Mesendoderm (in vitro differentiated cells): ENCODE measurements around the gene ITGA11.

ENCODE experiments used
- DNase-seq: peaks from one replicate; pipeline ENCODE4 v3.0.0; 2013
- H2AK5ac ChIP-seq: 2 replicates; pipeline ENCODE4 v1.6.1; 2013; ENCODE audit warnings: low read length, inconsistent platforms
- H2BK120ac ChIP-seq: 2 replicates; pipeline ENCODE4 v1.6.1; 2013; ENCODE audit warnings: low read depth, mild to moderate bottlenecking, low read length, moderate library complexity, mixed read lengths
- H2BK15ac ChIP-seq: replicated peaks from 2 replicates; pipeline ENCODE4 v1.6.1; 2013; ENCODE audit warnings: low read depth, mild to moderate bottlenecking, moderate library complexity
- H2BK5ac ChIP-seq: 2 replicates; pipeline ENCODE4 v1.6.1; 2013; ENCODE audit warnings: low read length, inconsistent platforms
- H3K18ac ChIP-seq: 2 replicates; pipeline ENCODE4 v1.6.1; 2013; ENCODE audit warnings: mild to moderate bottlenecking, low read length, mixed read lengths
- H3K23ac ChIP-seq: one replicate; pipeline ENCODE4 v1.6.1; 2013; ENCODE audit warnings: low read length
- H3K27ac ChIP-seq: 2 replicates; pipeline ENCODE4 v1.5.1; 2013; ENCODE audit warnings: low read depth, mild to moderate bottlenecking, inconsistent platforms, low read length, moderate library complexity
- H3K27me3 ChIP-seq: 2 replicates; pipeline ENCODE4 v1.6.1; 2013; ENCODE audit warnings: low read length, control low read depth, mild to moderate bottlenecking, inconsistent platforms; ENCODE audit not compliant: insufficient read depth, poor library complexity
- H3K36me3 ChIP-seq: 2 replicates; pipeline ENCODE4 v1.6.1; 2013; ENCODE audit warnings: low read length, inconsistent platforms; ENCODE audit not compliant: control insufficient read depth, insufficient read depth
- H3K4ac ChIP-seq: one replicate; pipeline ENCODE4 v1.6.1; 2013; ENCODE audit warnings: low read depth, mild to moderate bottlenecking, low read length, moderate library complexity
- H3K4me1 ChIP-seq: 2 replicates; pipeline ENCODE4 v1.6.1; 2013; ENCODE audit warnings: low read depth, low read length, inconsistent platforms; ENCODE audit not compliant: control insufficient read depth
- H3K4me2 ChIP-seq: 2 replicates; pipeline ENCODE4 v1.6.1; 2013; ENCODE audit warnings: low read length
- H3K4me3 ChIP-seq: 2 replicates; pipeline ENCODE4 v1.5.1; 2013; ENCODE audit warnings: mild to moderate bottlenecking, low read length
- H3K56ac ChIP-seq: one replicate; pipeline ENCODE4 v1.6.1; 2013; ENCODE audit warnings: low read length
- H3K79me1 ChIP-seq: 2 replicates; pipeline ENCODE4 v1.6.1; 2013; ENCODE audit warnings: low read length, inconsistent platforms
- H3K79me2 ChIP-seq: 2 replicates; pipeline ENCODE4 v1.6.1; 2013; ENCODE audit warnings: mild to moderate bottlenecking, low read length; ENCODE audit not compliant: control insufficient read depth, insufficient read depth
- H3K9ac ChIP-seq: 2 replicates; pipeline ENCODE4 v1.6.1; 2013; ENCODE audit warnings: low read length, inconsistent platforms
- H4K5ac ChIP-seq: one replicate; pipeline ENCODE4 v1.6.1; 2013; ENCODE audit warnings: low read length
- H4K8ac ChIP-seq: one replicate; pipeline ENCODE4 v1.6.1; 2013; ENCODE audit warnings: low read depth, mild to moderate bottlenecking, control low read depth, low read length, moderate library complexity
- WGBS: extraction: QIAGEN DNeasy Blood & Tissue Kit; methylation state at CpG from one replicate; pipeline ENCODE4 v1.1.7; 2013; ENCODE audit warnings: low lambda C conversion rate, missing lambda C conversion rate; ENCODE audit not compliant: insufficient coverage; ENCODE audit errors: extremely low coverage; 5-methylcytosine and 5-hydroxymethylcytosine counted together

Gene ITGA11

DNA sequence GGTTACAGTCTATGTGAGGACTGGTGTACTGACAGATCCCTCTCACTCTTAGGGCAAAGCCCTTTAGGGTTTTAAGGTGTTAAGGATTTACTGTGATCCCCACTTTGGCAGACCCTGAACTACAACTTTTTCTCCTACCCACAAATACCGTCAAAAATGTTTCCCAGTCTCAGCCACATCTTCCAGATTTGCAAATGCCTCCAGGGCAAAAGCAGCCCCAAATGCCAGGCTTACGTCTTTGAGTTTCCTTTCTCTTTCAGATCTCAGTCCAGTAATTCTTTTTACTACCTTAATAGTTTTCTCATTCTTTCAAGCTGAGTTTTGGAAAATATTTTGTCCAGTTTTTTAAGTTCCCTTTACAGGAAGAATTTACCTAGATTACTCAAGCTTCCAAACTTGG, 13.4 kb upstream of the ITGA11 start:
- no peak overlapping the region for H3K18ac ChIP-seq
- no peak overlapping the region for H2BK5ac ChIP-seq
- no peak overlapping the region for H4K5ac ChIP-seq
- no peak overlapping the region for H4K8ac ChIP-seq
- H3K56ac ChIP-seq = no peak overlapping the region
- H2AK5ac ChIP-seq = no peak overlapping the region
- no peaks in the 10 kb centered on the region for H3K79me2 ChIP-seq
- H3K4me2 ChIP-seq = no peak overlapping the region
- H3K36me3 ChIP-seq = no peaks in the 10 kb centered on the region
- H3K4me1 ChIP-seq = no peaks in the 10 kb centered on the region
- no peak overlapping the region for H3K4ac ChIP-seq
- H3K27ac ChIP-seq = no peak overlapping the region
- H3K23ac ChIP-seq = no peak overlapping the region
- no CpG with 5 or more reads among the region's 2 CpGs for whole genome bisulfite sequencing
- no peaks in the 10 kb centered on the region for H3K27me3 ChIP-seq
- H2BK15ac ChIP-seq = no peak overlapping the region
- H3K79me1 ChIP-seq = no peaks in the 10 kb centered on the region
- no peak for DNase-seq
- H3K9ac ChIP-seq = no peak overlapping the region
- H2BK120ac ChIP-seq = no peak overlapping the region
- no peak overlapping the region for H3K4me3 ChIP-seq

DNA sequence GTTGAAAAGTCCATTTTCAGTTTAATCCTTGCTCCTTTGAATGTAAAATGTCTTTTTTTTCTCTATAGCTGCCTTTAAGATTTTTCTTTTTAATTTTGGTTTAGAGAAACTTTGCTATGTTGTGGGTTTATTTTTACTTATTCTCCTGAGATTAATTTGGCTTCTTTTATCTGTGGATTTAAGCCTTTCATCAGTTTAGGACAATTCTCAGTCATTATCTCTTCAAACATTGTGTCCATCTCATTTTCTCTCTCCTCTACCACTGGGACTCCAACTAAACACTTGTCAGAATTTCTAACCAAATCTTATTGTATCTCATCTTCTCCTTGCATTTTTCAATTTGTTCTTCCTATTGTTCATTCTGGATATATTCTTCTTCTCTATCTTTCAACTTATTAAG, 12.4 kb upstream of the ITGA11 start:
- Histone ChIP-seq H3K4me2 (no peak overlapping the region), H2BK15ac (no peak overlapping the region)

DNA sequence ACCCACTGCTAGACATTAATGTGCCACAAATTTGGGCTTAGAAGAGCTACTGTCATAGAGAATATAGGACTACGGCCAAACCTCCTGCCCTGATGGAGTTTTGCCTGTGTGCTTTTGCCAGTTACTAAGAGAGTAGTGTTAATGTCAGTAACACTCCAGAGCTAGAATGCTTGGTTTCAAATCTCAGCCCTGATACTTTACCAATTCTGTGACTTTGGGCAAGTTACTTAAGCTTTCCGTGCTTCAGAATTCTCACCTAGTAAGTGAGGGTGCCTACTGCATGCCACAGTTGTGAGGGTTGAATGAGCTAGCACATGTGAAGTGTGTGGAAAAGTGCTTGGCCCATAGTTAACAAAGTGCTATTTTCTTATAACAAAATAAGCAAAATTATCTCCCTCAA, 10.9 kb upstream of the ITGA11 start:
- no peaks in the 10 kb centered on the region for H3K4me1 ChIP-seq
- H3K79me1 ChIP-seq = no peaks in the 10 kb centered on the region
- no peak overlapping the region for H3K9ac ChIP-seq
- H3K36me3 ChIP-seq = no peaks in the 10 kb centered on the region
- H3K56ac ChIP-seq = no peak overlapping the region
- H3K27ac ChIP-seq = no peak overlapping the region
- H3K27me3 ChIP-seq = no peaks in the 10 kb centered on the region
- H2BK120ac ChIP-seq = no peak overlapping the region
- H3K4ac ChIP-seq = no peak overlapping the region
- H2AK5ac ChIP-seq = no peak overlapping the region
- no peak overlapping the region for H4K5ac ChIP-seq
- no peak overlapping the region for H4K8ac ChIP-seq
- H3K23ac ChIP-seq = no peak overlapping the region
- H3K4me2 ChIP-seq = no peak overlapping the region
- no peak for DNase-seq
- no peak overlapping the region for H2BK5ac ChIP-seq
- no peak overlapping the region for H2BK15ac ChIP-seq
- no peak overlapping the region for H3K4me3 ChIP-seq
- H3K18ac ChIP-seq = no peak overlapping the region
- WGBS = no CpG with 5 or more reads among the region's 2 CpGs
- no peaks in the 10 kb centered on the region for H3K79me2 ChIP-seq

More for the DNA sequence above, 12.4 kb upstream of the ITGA11 start:
- H3K27me3 ChIP-seq = no peaks in the 10 kb centered on the region
- H3K4me3 ChIP-seq = no peak overlapping the region
- H2BK5ac ChIP-seq = no peak overlapping the region
- H2AK5ac ChIP-seq = no peak overlapping the region
- H4K5ac ChIP-seq = no peak overlapping the region
- H3K4ac ChIP-seq = no peak overlapping the region
- no peak overlapping the region for H3K56ac ChIP-seq
- no peak overlapping the region for H3K27ac ChIP-seq
- no peak overlapping the region for H3K23ac ChIP-seq
- H3K79me1 ChIP-seq = no peaks in the 10 kb centered on the region
- no peak overlapping the region for H3K9ac ChIP-seq
- no peak overlapping the region for H3K18ac ChIP-seq
- H3K36me3 ChIP-seq = no peaks in the 10 kb centered on the region
- DNase-seq = no peak
- H4K8ac ChIP-seq = no peak overlapping the region
- no peak overlapping the region for H2BK120ac ChIP-seq
- no peaks in the 10 kb centered on the region for H3K79me2 ChIP-seq
- H3K4me1 ChIP-seq = no peaks in the 10 kb centered on the region

DNA sequence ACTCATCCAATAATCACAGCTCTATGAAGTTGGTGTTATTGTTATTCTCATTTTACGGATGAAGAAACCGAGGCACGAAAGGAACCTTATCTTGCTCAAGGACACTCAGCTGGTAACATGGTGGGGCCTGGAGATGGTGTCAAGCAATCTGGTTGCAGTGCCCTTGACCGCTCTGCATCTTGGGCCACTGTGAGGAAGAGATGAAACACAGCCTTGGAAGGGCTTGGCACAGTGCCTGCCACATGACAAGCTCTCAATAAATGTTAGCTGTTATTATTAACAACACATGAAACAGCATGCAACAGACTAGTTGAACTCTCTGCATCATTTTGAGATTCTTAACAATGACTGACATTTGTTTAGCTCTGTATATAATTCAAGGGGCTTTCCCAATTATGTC, 10.1 kb upstream of the ITGA11 start:
- Histone ChIP-seq H4K8ac (no peak overlapping the region), H4K5ac (no peak overlapping the region), H3K79me2 (no peaks in the 10 kb centered on the region), H3K9ac (no peak overlapping the region), H3K79me1 (no peaks in the 10 kb centered on the region), H2AK5ac (no peak overlapping the region), H3K23ac (no peak overlapping the region), H3K4me1 (no peaks in the 10 kb centered on the region), H2BK5ac (no peak overlapping the region), H2BK120ac (no peak overlapping the region), H3K36me3 (no peaks in the 10 kb centered on the region), H3K27ac (no peak overlapping the region), H3K4me3 (no peak overlapping the region), H2BK15ac (no peak overlapping the region), H3K4me2 (no peak overlapping the region), H3K27me3 (no peaks in the 10 kb centered on the region), H3K56ac (no peak overlapping the region), H3K4ac (no peak overlapping the region), H3K18ac (no peak overlapping the region)
- DNase-seq = no peak
- no CpG with 5 or more reads among the region's 4 CpGs for WGBS

DNA sequence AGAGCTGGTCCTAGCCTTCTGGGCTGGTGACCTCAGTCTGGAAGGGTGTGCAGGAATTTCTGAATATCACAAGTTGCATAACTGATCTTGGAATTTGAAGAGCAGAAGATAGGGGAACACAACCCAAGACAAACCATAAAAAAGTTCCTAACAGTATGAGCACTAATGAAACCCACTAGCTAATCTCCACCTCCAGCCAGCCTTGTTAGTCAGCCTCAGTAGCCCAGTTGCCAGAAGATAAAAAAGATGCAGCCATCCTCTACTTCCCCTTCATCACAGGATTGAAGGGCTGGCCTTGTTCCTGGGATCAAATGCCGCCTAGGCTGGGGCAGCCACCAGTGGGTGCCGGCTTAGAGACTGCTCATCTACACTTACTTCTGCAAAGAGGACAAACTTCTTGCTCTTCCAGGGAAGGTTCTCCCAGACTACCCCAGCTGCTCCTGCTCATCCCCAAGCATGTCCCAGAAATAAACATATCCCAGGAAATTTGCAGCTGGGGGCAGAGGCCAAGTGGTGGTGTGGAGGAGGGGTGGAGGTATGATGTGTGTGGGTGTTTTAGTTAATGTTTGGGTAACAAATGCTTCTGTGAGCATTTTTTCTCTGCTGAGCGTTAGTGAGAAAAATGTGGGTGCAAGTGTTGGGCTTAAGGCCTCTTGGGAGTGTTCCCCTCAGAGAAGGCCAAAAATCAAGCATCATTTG, 9.2 kb upstream of the ITGA11 start:
- no peaks in the 10 kb centered on the region for H3K36me3 ChIP-seq
- no peaks in the 10 kb centered on the region for H3K27me3 ChIP-seq
- H3K27ac ChIP-seq = no peak overlapping the region
- no peak overlapping the region for H3K4ac ChIP-seq
- no peak overlapping the region for H2BK5ac ChIP-seq
- H3K18ac ChIP-seq = no peak overlapping the region
- H3K23ac ChIP-seq = no peak overlapping the region
- DNase-seq = no peak
- no peak overlapping the region for H3K9ac ChIP-seq
- H4K8ac ChIP-seq = no peak overlapping the region
- H3K79me1 ChIP-seq = no peaks in the 10 kb centered on the region
- H4K5ac ChIP-seq = no peak overlapping the region
- H3K79me2 ChIP-seq = no peaks in the 10 kb centered on the region
- H2BK120ac ChIP-seq = no peak overlapping the region
- no peak overlapping the region for H3K56ac ChIP-seq
- no peak overlapping the region for H3K4me2 ChIP-seq
- no peak overlapping the region for H2AK5ac ChIP-seq
- no peaks in the 10 kb centered on the region for H3K4me1 ChIP-seq
- WGBS = no CpG with 5 or more reads among the region's 3 CpGs
- H3K4me3 ChIP-seq = no peak overlapping the region
- no peak overlapping the region for H2BK15ac ChIP-seq

DNA sequence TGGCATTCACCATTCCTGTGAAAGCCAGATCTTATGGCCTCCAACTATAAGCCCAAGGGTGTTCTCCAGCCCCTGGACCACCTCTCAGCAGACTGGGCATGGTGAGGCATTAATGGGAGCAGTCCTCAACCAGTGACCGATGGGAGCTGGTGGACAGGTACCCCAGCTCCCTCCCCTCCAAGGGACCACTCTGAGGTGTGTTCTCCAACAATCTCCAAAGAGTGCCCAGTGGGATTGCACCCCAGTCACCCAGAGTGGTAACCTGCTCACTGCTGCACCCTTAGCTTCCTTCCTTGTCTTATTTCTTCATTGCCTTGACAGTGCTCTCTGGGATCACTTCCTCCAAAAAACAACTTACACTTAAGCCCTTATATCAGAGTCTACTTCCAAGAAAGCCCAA, 8.2 kb upstream of the ITGA11 start:
- H3K56ac ChIP-seq = no peak overlapping the region
- H3K18ac ChIP-seq = no peak overlapping the region
- no peak overlapping the region for H3K9ac ChIP-seq
- no peaks in the 10 kb centered on the region for H3K79me2 ChIP-seq
- H3K4me2 ChIP-seq = no peak overlapping the region
- no peak overlapping the region for H4K8ac ChIP-seq
- H3K4me3 ChIP-seq = no peak overlapping the region
- H3K36me3 ChIP-seq = no peaks in the 10 kb centered on the region
- no peak overlapping the region for H3K27ac ChIP-seq
- no peaks in the 10 kb centered on the region for H3K79me1 ChIP-seq
- no peak overlapping the region for H3K4ac ChIP-seq
- no peak for DNase-seq
- no peaks in the 10 kb centered on the region for H3K27me3 ChIP-seq
- no peak overlapping the region for H2BK15ac ChIP-seq
- no peak overlapping the region for H2AK5ac ChIP-seq
- H4K5ac ChIP-seq = no peak overlapping the region
- H2BK120ac ChIP-seq = no peak overlapping the region
- no peaks in the 10 kb centered on the region for H3K4me1 ChIP-seq
- H2BK5ac ChIP-seq = no peak overlapping the region
- no peak overlapping the region for H3K23ac ChIP-seq
- no CpG with 5 or more reads among the region's 1 CpG for WGBS
